Stimulated activated CD8-positive, alpha-beta memory T cell treated with anti-CD3 and anti-CD28 coated beads, Interleukin-15, amount 100 ng/mL, for 4 hours (primary cell): ENCODE data around the gene ATXN10.
A peak's percentile ranks its signal among the peaks of the same experiment; 100 is the strongest.
"Not testable (repeated sequence)": the region's sequence is repeated elsewhere in the genome, so short reads cannot be mapped to it uniquely, and the experiment has no call there.

Experiments used
- DNase-seq, 2 donors: peaks; one replicate each; pipeline ENCODE4 v3.0.0-alpha.2; 2020; ENCODE audit warnings: low read depth in 2 of 2

ATXN10 gene

GRCh38 chr22:45642986-45643385 lies 28.6 kb upstream of the ATXN10 start:
- no peak for DNase-seq

- DNase-seq = no peak
These were observed 26.9 kb upstream of the ATXN10 start for GRCh38 chr22:45644714-45645113.

GRCh38 chr22:45645150-45645525 lies 26.5 kb upstream of the ATXN10 start:
- DNase-seq = no peak

GRCh38 chr22:45645526-45646414 lies 25.9 kb upstream of the ATXN10 start:
- DNase-seq = peak; percentile 52 to 62

- DNase-seq = no peak
These were observed 24.0 kb upstream of the ATXN10 start for GRCh38 chr22:45647532-45648225.

- no peak for DNase-seq
These were observed 23.1 kb upstream of the ATXN10 start for GRCh38 chr22:45648301-45649117.

GRCh38 chr22:45649809-45650208 lies 21.8 kb upstream of the ATXN10 start:
- DNase-seq = no peak

GRCh38 chr22:45650721-45651120 lies 20.9 kb upstream of the ATXN10 start:
- no peak for DNase-seq

GRCh38 chr22:45651931-45652528 lies 19.6 kb upstream of the ATXN10 start:
- no peak for DNase-seq

- DNase-seq = no peak
These were observed 15.1 kb upstream of the ATXN10 start for GRCh38 chr22:45656577-45656976.

- DNase-seq = no peak
These were observed 13.9 kb upstream of the ATXN10 start for GRCh38 chr22:45657701-45658100.

GRCh38 chr22:45664136-45664646 lies 7.4 kb upstream of the ATXN10 start:
- DNase-seq = no peak

GRCh38 chr22:45667486-45667885 lies 4.1 kb upstream of the ATXN10 start:
- DNase-seq = no peak

- not testable (repeated sequence) for DNase-seq
These were observed 1.3 kb upstream of the ATXN10 start for GRCh38 chr22:45670363-45670762.

- no peak for DNase-seq
These were observed 452 bp upstream of the ATXN10 start for GRCh38 chr22:45670981-45671782.

GRCh38 chr22:45672564-45673481 lies 1.2 kb downstream of the ATXN10 start:
- no peak for DNase-seq

- DNase-seq = no peak
These were observed 2.0 kb downstream of the ATXN10 start for GRCh38 chr22:45673482-45674175.

- no peak for DNase-seq
These were observed 4.4 kb downstream of the ATXN10 start for GRCh38 chr22:45676024-45676423.

- no peak for DNase-seq
These were observed 5.4 kb downstream of the ATXN10 start for GRCh38 chr22:45677063-45677462.
